K562 (cell line): ENCODE measurements around the gene USP44. TPM values are rescaled to one million over a fixed set of nuclear protein-coding genes. Genes with fewer than 3 reads are reported as not detected.

Experiments
- ATAC-seq: fragments of 200-7000 bp; cut with Tn5 transposase; 3 replicates; pipeline ENCODE4 v1.9.1; 2020; ENCODE audit warnings: moderate library complexity
- BruUV-seq: library from RNA; stranded (reverse); fragments of 400-500 nt; replicated peaks from 2 replicates; lab custom pipeline; 2021; lab: Mats Ljungman, UMichigan
- CTCF ChIA-PET: fragments of 300-600 bp; formaldehyde crosslinking; extraction: SDS; loops from one replicate; lab custom pipeline; 2021; ENCODE audit warnings: low intra/inter-chr PET ratio; lab: Yijun Ruan, JAX
- POLR2A ChIA-PET: fragments of 300-600, 350-650 bp; sonication (Branson Sonifier 250); formaldehyde crosslinking; extraction: SDS; loops from one replicate; lab custom pipeline; 2021; ENCODE audit warnings: antibody characterized with exemption, inconsistent platforms; lab: Yijun Ruan, JAX
- DNase-seq, 4 experiments: peaks; one replicate each; pipeline versions ENCODE4 v3.0.0 to v3.0.0-alpha.2; 2011 to 2018; ENCODE audit warnings: low spot score in 3 of 4, mixed read lengths in 3 of 4; ENCODE audit errors: extremely low read depth in 1 of 4
- FAIRE-seq: peaks from 2 replicates; lab custom pipeline; 2011; peaks lifted over from hg19 to GRCh38; lab: Jason Lieb, UNC
- H2AFZ ChIP-seq: 2 replicates; pipeline ENCODE4 v1.6.0; 2011; ENCODE audit warnings: low read depth, low read length, control low read depth, inconsistent platforms
- H3K27ac ChIP-seq: fragments of 200-600 bp; 3 replicates; pipeline ENCODE4 v1.8.0; 2011; ENCODE audit warnings: low read depth, mild to moderate bottlenecking, control low read depth, inconsistent platforms, low read length, moderate library complexity, mixed read lengths; ENCODE audit errors: extremely low read depth
- H3K27me3 ChIP-seq, 2 experiments: fragments of 300-600 bp in 1 of 2; 2 replicates in 1 of 2; 3 replicates in 1 of 2; pipeline versions ENCODE4 v1.6.0 to v1.8.0; 2011; ENCODE audit warnings: inconsistent platforms in 2 of 2, low read length in 2 of 2, mild to moderate bottlenecking in 1 of 2, mixed read lengths in 1 of 2, moderate library complexity in 1 of 2; ENCODE audit not compliant: control insufficient read depth in 2 of 2, insufficient read depth in 2 of 2
- H3K36me3 ChIP-seq: fragments of 300-600 bp; 3 replicates; pipeline ENCODE4 v1.8.0; 2011; ENCODE audit warnings: mild to moderate bottlenecking, low read length, inconsistent platforms; ENCODE audit not compliant: control insufficient read depth, insufficient read depth
- H3K4me1 ChIP-seq, 2 experiments: fragments of 200-600 bp in 1 of 2; replicated peaks in 1 of 2; 2 replicates in 1 of 2; 3 replicates in 1 of 2; pipeline versions ENCODE4 v1.5.1 to v1.8.0; 2011; ENCODE audit warnings: inconsistent platforms in 2 of 2, low read length in 2 of 2, mild to moderate bottlenecking in 1 of 2, mixed read lengths in 1 of 2, moderate library complexity in 1 of 2; ENCODE audit not compliant: control insufficient read depth in 2 of 2, insufficient read depth in 2 of 2
- H3K4me2 ChIP-seq: 2 replicates; pipeline ENCODE4 v1.6.1; 2011; ENCODE audit warnings: low read length, control low read depth, inconsistent platforms, mixed read lengths; ENCODE audit not compliant: insufficient read depth
- H3K4me3 ChIP-seq: fragments of 200-600 bp; sonication (generic), shearing (Covaris generic); 2 replicates; pipeline ENCODE4 v1.5.1; 2016; ENCODE audit warnings: control low read depth, inconsistent platforms
- H3K79me2 ChIP-seq: fragments of 200-600 bp; 3 replicates; pipeline ENCODE4 v1.8.0; 2011; ENCODE audit warnings: low read length, inconsistent platforms; ENCODE audit not compliant: control insufficient read depth, insufficient read depth
- H3K9ac ChIP-seq, 2 experiments: 2 replicates each; pipeline versions ENCODE4 v1.6.0 to v1.6.1; 2011; ENCODE audit warnings: low read depth in 2 of 2, low read length in 2 of 2, control low read depth in 1 of 2, inconsistent platforms in 1 of 2, mild to moderate bottlenecking in 1 of 2, mixed read lengths in 1 of 2; ENCODE audit not compliant: insufficient read depth in 1 of 2
- H3K9me1 ChIP-seq: one replicate; pipeline ENCODE4 v1.6.0; 2011; ENCODE audit warnings: inconsistent platforms, mild to moderate bottlenecking, low read length, moderate library complexity; ENCODE audit not compliant: control insufficient read depth, insufficient read depth
- H3K9me3 ChIP-seq: replicated peaks from 2 replicates; pipeline ENCODE4 v1.5.1; 2011; ENCODE audit warnings: low read depth, low read length, inconsistent platforms; ENCODE audit not compliant: control insufficient read depth, insufficient read depth
- H4K20me1 ChIP-seq: replicated peaks from 2 replicates; pipeline ENCODE4 v1.6.1; 2011; ENCODE audit warnings: low read length, inconsistent platforms, mixed read lengths; ENCODE audit not compliant: control insufficient read depth, insufficient read depth
- AFF4 ChIP-seq: sonication (generic); formaldehyde crosslinking; IDR thresholded peaks from 2 replicates; pipeline ENCODE4 v1.8.0; 2023; ENCODE audit warnings: mild to moderate bottlenecking, missing genetic modification reagents
- BMI1 ChIP-seq: fragments of 150-350 bp; IDR thresholded peaks from 2 replicates; pipeline ENCODE4 v1.6.1; 2014; ENCODE audit warnings: low read length
- CHD1 ChIP-seq: fragments of 200-600 bp; sonication (generic); IDR thresholded peaks from one replicate; pipeline ENCODE4 v1.6.1; 2012; ENCODE audit warnings: mild to moderate bottlenecking, moderate library complexity, low read length, inconsistent platforms
- ETS1 ChIP-seq: conservative IDR thresholded peaks from 2 replicates; pipeline ENCODE4 v1.6.1; 2011; ENCODE audit warnings: low read depth, mild to moderate bottlenecking, low read length; ENCODE audit not compliant: control insufficient read depth
- FOXK2 ChIP-seq, 2 experiments: fragments of 450-650 bp; IDR thresholded peaks in 1 of 2; conservative IDR thresholded peaks in 1 of 2; 2 replicates each; pipeline ENCODE4 v1.6.1; 2016; ENCODE audit warnings: low read depth in 2 of 2, mild to moderate bottlenecking in 1 of 2
- HDAC1 ChIP-seq, 2 experiments: fragments of 450-650 bp; IDR thresholded peaks; 2 replicates each; pipeline ENCODE4 v1.6.1; 2016 to 2017; ENCODE audit warnings: inconsistent platforms in 1 of 2, mild to moderate bottlenecking in 1 of 2, moderate library complexity in 1 of 2
- MIER1 ChIP-seq: fragments of 450-650 bp; IDR thresholded peaks from 2 replicates; pipeline ENCODE4 v1.6.1; 2016; ENCODE audit warnings: antibody characterized with exemption, mild to moderate bottlenecking, low read depth
- NKRF ChIP-seq: fragments of 450-650 bp; IDR thresholded peaks from 2 replicates; pipeline ENCODE4 v1.6.1; 2016; ENCODE audit warnings: borderline replicate concordance
- RAD51 ChIP-seq: fragments of 450-650 bp; IDR thresholded peaks from 2 replicates; pipeline ENCODE4 v1.7.1; 2016; ENCODE audit warnings: low read depth, mild to moderate bottlenecking, borderline replicate concordance
- SAP30 ChIP-seq: fragments of 200-600 bp; sonication (generic); IDR thresholded peaks from 2 replicates; pipeline ENCODE4 v1.6.1; 2012; ENCODE audit warnings: borderline replicate concordance, low read depth, mild to moderate bottlenecking, moderate library complexity, low read length, control low read depth, inconsistent platforms; ENCODE audit not compliant: insufficient read depth, poor library complexity, severe bottlenecking
- SIN3A ChIP-seq, 2 experiments: fragments of 150-350 bp in 1 of 2; IDR thresholded peaks; 2 replicates each; pipeline ENCODE4 v1.6.1; 2011 to 2016; ENCODE audit warnings: borderline replicate concordance in 2 of 2, low read depth in 2 of 2, low read length in 2 of 2, mild to moderate bottlenecking in 2 of 2, moderate library complexity in 2 of 2; ENCODE audit not compliant: control insufficient read depth in 1 of 2
- WGBS: fragments of 100-300 bp; shearing (Covaris generic); methylation state at CpG from one replicate; pipeline ENCODE4 v1.1.6; 2016; ENCODE audit warnings: low coverage, mixed read lengths; ENCODE audit not compliant: insufficient coverage; ENCODE audit errors: missing lambda C conversion rate; 5-methylcytosine and 5-hydroxymethylcytosine counted together
- in situ Hi-C: fragments of 300-500 bp; cut with MboI; formaldehyde crosslinking; loops from 4 replicates; pipeline ENCODE4 v1.15.0; 2018; ENCODE audit warnings: inconsistent platforms, mixed read lengths
- intact Hi-C: fragments of 100-400 bp; cut with micrococcal nuclease; formaldehyde crosslinking; loops from 2 replicates; pipeline ENCODE4 v1.14.2; 2022
- polyA plus RNA-seq, 8 experiments: library from polyadenylated mRNA; depleted of rRNA in 4 of 8; stranded (reverse) in 5 of 8; unstranded in 3 of 8; fragments of >200 nt; fragmentation: Nextera tagmentation in 2 of 8; fragmentation: Illumina TruSeq in 1 of 8; extraction: Ambion mirVana in 2 of 8; extraction: Trizol in 1 of 8; gene quantifications; 2 replicates each; pipeline versions ENCODE4 v1.2.1 to v1.2.3, GENCODE V29; 2011 to 2014; ENCODE audit warnings: inconsistent platforms in 1 of 8, missing spikeins in 1 of 8
- total RNA-seq, 7 experiments: library from RNA; depleted of rRNA in 6 of 7; stranded (reverse); fragments of >200 nt in 6 of 7; fragmentation: Illumina TruSeq in 2 of 7; extraction: Trizol in 2 of 7; gene quantifications; 2 replicates each; pipeline versions ENCODE4 v1.2.1 to v1.2.3, GENCODE V29; 2011 to 2021; ENCODE audit warnings: low replicate concordance in 1 of 7
- TF ChIP-seq, protein P1 (sequence below): sonication (generic); formaldehyde crosslinking; IDR thresholded peaks from 2 replicates; pipeline ENCODE4 v1.8.1; 2023; ENCODE audit warnings: mild to moderate bottlenecking, missing genetic modification reagents, moderate library complexity

USP44 gene
- total and polyA plus RNA-seq, 9 of the 15 experiments (the other 6 are each of a cell fraction or from before 2014, with no cell fraction given), result 2.1 to 5.7 (median 2.8) TPM

DNA sequence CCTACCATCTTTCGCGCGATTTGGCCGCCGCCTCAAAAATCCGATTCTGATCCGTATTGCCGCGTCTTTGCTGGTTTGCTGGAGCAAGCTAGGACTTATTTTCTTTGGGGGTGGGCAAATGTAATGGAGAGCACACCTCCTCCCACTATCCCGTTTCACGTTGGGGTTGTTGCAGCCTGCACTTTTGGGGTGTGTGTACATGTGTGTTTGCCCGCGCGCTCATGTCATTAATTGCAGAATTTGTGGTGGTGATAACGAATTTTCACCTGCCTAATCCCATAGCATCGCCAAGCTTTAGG, 76.7 kb downstream of the USP44 start:
- Histone ChIP-seq H3K27ac (peak overlapping the region; percentile 87), H3K9ac (peak overlapping the region; percentile 97 to 98), H2AFZ (peak overlapping the region; percentile 93), H3K4me1 (peaks cover 0 to 4% of the 10 kb centered on the region in 2 experiments; a peak in 2 of 5 replicates), H3K9me1 (no peaks in the 10 kb centered on the region), H3K27me3 (no peaks in the 10 kb centered on the region), H3K36me3 (peaks cover 44% of the 10 kb centered on the region), H3K4me3 (peak overlapping the region; percentile 86), H3K79me2 (peaks cover 61% of the 10 kb centered on the region), H4K20me1 (no peaks in the 10 kb centered on the region), H3K9me3 (no peaks in the 10 kb centered on the region), H3K4me2 (peak overlapping the region; percentile 83)
- intact Hi-C loops, result loop anchor here (10.0 kb wide), 1 partner anchor 260 kb away; the partner anchor contains the start of genes FGD6 and VEZT
- in situ Hi-C loops, result no loop called here
- peak; percentile 39; the same call in 2 of the 3 replicates for ATAC-seq
- ChIA-PET CTCF (interaction anchor here (0.8 kb wide), 1 partner anchor 377 kb away, joined by 3 read pairs; no protein-coding TSS in a partner anchor), POLR2A (interaction anchor here (0.6 to 2.2 kb wide), 13 partner anchors 8 to 857 kb away, joined by 3 to 29 read pairs (median 4); partner anchors contain the start of genes NDUFA12 and NR2C1)
- peak; percentile 21 to 36 (median 26) for DNase-seq
- FAIRE-seq, result peak; percentile 35
- BruUV-seq, result no TSS peak
- WGBS, result under 1% methylated on average over 16 of the region's 16 CpGs
- TF ChIP-seq, protein P1, sequence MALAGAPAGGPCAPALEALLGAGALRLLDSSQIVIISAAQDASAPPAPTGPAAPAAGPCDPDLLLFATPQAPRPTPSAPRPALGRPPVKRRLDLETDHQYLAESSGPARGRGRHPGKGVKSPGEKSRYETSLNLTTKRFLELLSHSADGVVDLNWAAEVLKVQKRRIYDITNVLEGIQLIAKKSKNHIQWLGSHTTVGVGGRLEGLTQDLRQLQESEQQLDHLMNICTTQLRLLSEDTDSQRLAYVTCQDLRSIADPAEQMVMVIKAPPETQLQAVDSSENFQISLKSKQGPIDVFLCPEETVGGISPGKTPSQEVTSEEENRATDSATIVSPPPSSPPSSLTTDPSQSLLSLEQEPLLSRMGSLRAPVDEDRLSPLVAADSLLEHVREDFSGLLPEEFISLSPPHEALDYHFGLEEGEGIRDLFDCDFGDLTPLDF (CRISPR knock-in tag), result 0 out of 2 replicates have a peak, but pooled peaks have one; percentile 41
- TF ChIP-seq ETS1 (peak; percentile 33; the same call in 1 of the 2 replicates), FOXK2 (conservative IDR thresholded peaks at IDR 0.05 in 1 of 2, IDR thresholded peaks at IDR 0.05 in 1 of 2; ENCODE audit: low read depth in 2 of 2) (peak in 1 of 2 experiments; percentile 15; a peak in 1 of 4 replicates), HDAC1 (IDR thresholded peaks at IDR 0.05) (0 out of 4 replicates have a peak, but pooled peaks of 1 of the 2 experiments have one; percentile 7), AFF4 (CRISPR knock-in tag) (0 out of 2 replicates have a peak, but pooled peaks have one; percentile 3), SIN3A (IDR thresholded peaks at IDR 0.05; ENCODE audit: borderline replicate concordance in 2 of 2, control insufficient read depth in 1 of 2, low read depth in 2 of 2, low read length in 2 of 2) (peak in 1 of 2 experiments; percentile 26; a peak in 1 of 4 replicates), CHD1 (peak; percentile 72), NKRF (peak; percentile 29; the same call in 1 of the 2 replicates), RAD51 (no peak), BMI1 (no peak), MIER1 (no peak), SAP30 (peak; percentile 8)
